Body of pancreas (tissue), 4 donors: ENCODE data around the gene MYZAP. TPM values are rescaled to one million over a fixed set of nuclear protein-coding genes. Genes with fewer than 3 reads are reported as not detected.

Experiments
- ATAC-seq: fragments of 150-250 bp; one replicate; pipeline ENCODE4 v1.9.1; 2016
- DNase-seq, 4 donors: peaks; one replicate each; pipeline ENCODE4 v3.0.0-alpha.2; 2019
- H3K27ac ChIP-seq, 4 donors: fragments of 200-600 bp; sonication (generic); 1 replicate in 3 of 4; 2 replicates in 1 of 4; pipeline versions ENCODE4 v1.5.1 to v1.6.1; 2016 to 2019; ENCODE audit warnings: mild to moderate bottlenecking in 1 of 4, mixed read lengths in 1 of 4, moderate library complexity in 1 of 4
- H3K27me3 ChIP-seq, 2 donors: fragments of 200-600 bp; sonication (generic); one replicate each; pipeline ENCODE4 v1.6.0; 2016; ENCODE audit warnings: mild to moderate bottlenecking in 1 of 2
- H3K36me3 ChIP-seq, 2 donors: fragments of 200-600 bp; sonication (generic); replicated peaks in 1 of 2; 2 replicates each; pipeline ENCODE4 v1.5.1; 2016; ENCODE audit warnings: low read depth in 2 of 2; ENCODE audit not compliant: insufficient read depth in 1 of 2
- H3K4me1 ChIP-seq: fragments of 200-600 bp; sonication (generic); one replicate; pipeline ENCODE4 v1.6.0; 2016
- H3K4me3 ChIP-seq, 2 donors: fragments of 200-600 bp; sonication (generic); 1 replicate in 1 of 2; 2 replicates in 1 of 2; pipeline ENCODE4 v1.5.1; 2016 to 2019
- H3K9me3 ChIP-seq, 3 donors: fragments of 200-600 bp; sonication (generic); 1 replicate in 2 of 3; 2 replicates in 1 of 3; pipeline ENCODE4 v1.5.1; 2016
- CTCF ChIP-seq, 7 experiments: fragments of 450-650 bp in 4 of 7; fragments of 200-600 bp in 3 of 7; sonication (generic) in 3 of 7; IDR thresholded peaks; one replicate each; pipeline ENCODE4 v1.5.1; 2016 to 2019; ENCODE audit warnings: antibody characterized with exemption in 7 of 7
- POLR2A ChIP-seq, 3 donors: fragments of 450-650 bp; IDR thresholded peaks; one replicate each; pipeline ENCODE4 v1.6.1; 2016; ENCODE audit warnings: antibody characterized with exemption in 3 of 3, mild to moderate bottlenecking in 2 of 3
- WGBS, 2 donors: methylation state at CpG; one replicate each; pipeline ENCODE4 v1.1.5; 2017; 5-methylcytosine and 5-hydroxymethylcytosine counted together
- intact Hi-C: fragments of 100-400 bp; cut with DNase I; formaldehyde crosslinking; loops from one replicate; pipeline ENCODE4 v1.15.1; 2023
- total RNA-seq, 2 donors: library from RNA; depleted of rRNA; stranded (reverse); fragments of >200 nt; gene quantifications; one replicate each; pipeline ENCODE4 v1.1.0, GENCODE V29; 2016

The MYZAP gene
- total RNA-seq, 2 donors from 2014 or later, result 10.9 to 16.3 TPM

DNA sequence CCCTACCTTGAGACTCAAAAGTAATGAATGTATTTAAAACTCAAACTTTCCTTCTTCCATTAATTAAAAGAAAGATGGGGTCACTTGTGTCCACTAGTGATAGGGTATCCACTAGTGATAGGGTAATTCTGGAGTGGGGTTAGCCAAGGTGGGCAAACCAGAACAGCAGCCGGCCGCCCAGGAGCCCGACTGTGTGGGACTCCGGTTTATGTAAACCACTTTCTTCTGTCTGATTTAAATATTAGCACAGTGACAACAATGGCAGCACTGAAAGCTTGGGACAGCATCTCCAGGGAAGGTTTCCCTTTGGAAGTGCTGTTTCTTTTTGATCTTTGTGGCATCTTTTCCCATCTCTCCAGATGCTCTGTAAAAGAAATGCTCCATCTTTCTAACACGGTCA is 722 bp downstream of the MYZAP start:
- Histone ChIP-seq H3K9me3 (no peaks in the 10 kb centered on the region), H3K27ac (peak overlapping the region; percentile 82 to 91 (median 87)), H3K36me3 (no peaks in the 10 kb centered on the region), H3K4me1 (peaks cover 66% of the 10 kb centered on the region), H3K4me3 (peak overlapping the region; percentile 40 to 63), H3K27me3 (no peaks in the 10 kb centered on the region)
- WGBS, 2 donors, result 6 to 20% methylated on average over 5 of the region's 5 CpGs
- TF ChIP-seq POLR2A (IDR thresholded peaks at IDR 0.05), result no peak
- TF ChIP-seq CTCF (IDR thresholded peaks at IDR 0.05), result no peak
- intact Hi-C loops, result no loop called here
- ATAC-seq (no peak), DNase-seq (peak in 1 of 4 donors; percentile 36)

DNA sequence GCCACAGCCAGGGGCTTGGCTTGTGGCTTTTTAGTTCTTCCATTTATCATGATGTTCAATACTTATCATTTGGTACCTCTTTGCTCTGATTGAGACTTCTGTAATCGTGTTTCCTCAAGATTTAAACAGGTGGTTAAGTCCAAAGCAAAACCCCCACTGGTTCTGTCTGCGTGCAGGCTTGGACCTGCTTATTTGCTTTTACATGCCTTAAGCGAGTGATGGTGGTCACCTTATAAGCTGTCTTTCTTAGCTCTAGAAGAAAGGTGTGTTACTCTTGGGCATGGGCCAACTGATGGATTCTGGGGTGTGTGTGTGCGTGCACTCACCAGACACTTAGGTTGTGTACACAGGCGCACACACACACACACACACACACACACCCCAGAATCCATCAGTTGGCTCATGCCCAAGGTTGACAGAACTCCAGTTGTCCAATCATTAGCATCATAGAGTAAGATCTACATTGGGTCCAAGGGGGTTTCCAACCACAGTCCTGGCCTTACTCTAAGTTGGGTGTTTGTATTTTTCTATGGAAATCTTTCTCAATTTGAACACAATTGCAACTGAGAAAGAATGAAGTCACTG is 1.2 kb downstream of the MYZAP start:
- TF ChIP-seq POLR2A (IDR thresholded peaks at IDR 0.05) (no peak), CTCF (IDR thresholded peaks at IDR 0.05) (no peak)
- peaks cover 71% of the 10 kb centered on the region for H3K4me1 ChIP-seq
- H3K27me3 ChIP-seq, result no peaks in the 10 kb centered on the region
- no peaks in the 10 kb centered on the region for H3K9me3 ChIP-seq
- peak overlapping the region in 1 of 2 donors; percentile 40 for H3K4me3 ChIP-seq
- H3K27ac ChIP-seq, result peak overlapping the region in 3 of 4 donors; percentile 82 to 91 (median 90)
- no peak for ATAC-seq
- 21 to 28% methylated on average over 5 of the region's 5 CpGs for WGBS, 2 donors
- no peaks in the 10 kb centered on the region for H3K36me3 ChIP-seq
- intact Hi-C loops, result no loop called here
- peak in 1 of 4 donors; percentile 21 for DNase-seq

DNA sequence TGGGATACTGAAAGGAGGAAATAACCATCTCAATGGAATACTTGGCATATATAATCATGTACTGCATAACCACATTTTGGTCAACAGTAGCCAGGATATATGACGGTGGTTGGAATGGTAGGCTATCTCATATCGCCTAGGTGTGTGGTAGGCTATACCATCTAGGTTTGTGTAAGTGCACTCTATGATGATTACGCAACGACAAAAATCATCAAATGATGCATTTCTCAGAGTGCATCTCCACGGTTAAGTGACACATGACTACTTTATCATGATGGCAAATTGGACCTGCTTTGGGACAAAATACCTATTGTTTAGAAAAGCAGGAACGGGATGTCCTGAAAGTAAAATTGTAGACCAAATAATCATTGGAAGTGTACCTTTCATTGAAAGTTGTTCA is 2.8 kb downstream of the MYZAP start:
- DNase-seq, result no peak
- no peak for ATAC-seq
- intact Hi-C loops, result no loop called here
- peak overlapping the region; percentile 82 to 91 (median 88) for H3K27ac ChIP-seq
- no peaks in the 10 kb centered on the region for H3K36me3 ChIP-seq
- peaks cover 86% of the 10 kb centered on the region for H3K4me1 ChIP-seq
- TF ChIP-seq POLR2A (IDR thresholded peaks at IDR 0.05) (no peak), CTCF (IDR thresholded peaks at IDR 0.05) (no peak)
- H3K9me3 ChIP-seq, result no peaks in the 10 kb centered on the region
- WGBS, 2 donors, result 42 to 68% methylated on average over 6 of the region's 6 CpGs
- H3K4me3 ChIP-seq, result no peak overlapping the region
- no peaks in the 10 kb centered on the region for H3K27me3 ChIP-seq

DNA sequence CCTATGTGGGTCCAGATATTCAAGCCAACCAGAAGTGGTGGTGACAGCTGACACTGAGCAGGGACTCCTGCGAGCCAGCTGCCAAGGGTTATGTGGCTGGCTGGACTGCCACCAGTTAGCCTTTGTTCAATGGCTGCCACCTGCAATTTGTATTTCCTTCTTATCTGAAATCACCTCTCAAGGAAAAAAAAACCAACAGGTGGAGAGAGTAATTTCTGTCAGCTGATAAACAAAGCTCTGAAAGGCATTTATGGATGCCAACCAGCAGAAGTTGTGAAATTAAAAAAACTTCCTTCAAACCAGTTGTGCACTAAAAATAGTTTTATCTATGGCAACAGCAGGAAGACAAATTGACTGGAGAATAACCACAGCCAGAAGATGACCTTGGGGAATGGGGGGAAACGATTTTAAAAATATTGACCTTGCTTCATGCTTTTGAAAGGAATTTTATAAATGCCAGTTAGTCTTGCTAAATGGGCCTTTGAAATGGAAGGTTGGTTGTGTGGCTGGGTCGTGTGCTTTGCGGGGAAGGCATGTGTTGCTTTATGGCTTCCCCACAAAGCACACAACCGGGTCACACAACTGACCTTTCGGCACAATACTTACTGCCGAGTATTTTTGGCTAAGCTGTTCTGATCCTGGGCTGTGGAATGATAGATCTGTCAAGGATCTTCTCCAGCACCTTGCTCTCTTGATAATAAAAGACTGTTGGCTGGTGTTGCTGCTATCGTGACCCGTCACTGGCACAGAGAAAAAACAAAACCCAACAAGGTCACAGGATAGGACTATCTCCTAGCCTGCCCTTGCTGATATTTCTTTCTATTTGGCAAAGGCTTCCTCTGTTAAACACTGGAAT is 3.5 kb downstream of the MYZAP start:
- DNase-seq (peak; percentile 76 to 89 (median 86)), ATAC-seq (peak; percentile 67)
- Histone ChIP-seq H3K27me3 (no peaks in the 10 kb centered on the region), H3K4me3 (no peak overlapping the region), H3K36me3 (no peaks in the 10 kb centered on the region), H3K9me3 (no peaks in the 10 kb centered on the region), H3K27ac (peak overlapping the region; percentile 82 to 91 (median 88)), H3K4me1 (peaks cover 89% of the 10 kb centered on the region)
- intact Hi-C loops, result loop anchor here (5.0 kb wide), 1 partner anchor 33 kb away; no protein-coding TSS in a partner anchor
- 12 to 20% methylated on average over 9 of the region's 9 CpGs for WGBS, 2 donors
- peak in 1 of 3 donors; percentile 51 for TF ChIP-seq POLR2A (IDR thresholded peaks at IDR 0.05)
- peak in 1 of 7 experiments; percentile 19 for TF ChIP-seq CTCF (IDR thresholded peaks at IDR 0.05)
